ENCODE data around the gene LRRC36.

GRCh38 chr16:67392301-67393059 lies 65.9 kb downstream of the LRRC36 start:
- TF ChIP-seq POLR2A (IDR thresholded peaks at IDR 0.05; ENCODE audit: low read depth, low read length): no peak
- TF ChIP-seq, protein P1, sequence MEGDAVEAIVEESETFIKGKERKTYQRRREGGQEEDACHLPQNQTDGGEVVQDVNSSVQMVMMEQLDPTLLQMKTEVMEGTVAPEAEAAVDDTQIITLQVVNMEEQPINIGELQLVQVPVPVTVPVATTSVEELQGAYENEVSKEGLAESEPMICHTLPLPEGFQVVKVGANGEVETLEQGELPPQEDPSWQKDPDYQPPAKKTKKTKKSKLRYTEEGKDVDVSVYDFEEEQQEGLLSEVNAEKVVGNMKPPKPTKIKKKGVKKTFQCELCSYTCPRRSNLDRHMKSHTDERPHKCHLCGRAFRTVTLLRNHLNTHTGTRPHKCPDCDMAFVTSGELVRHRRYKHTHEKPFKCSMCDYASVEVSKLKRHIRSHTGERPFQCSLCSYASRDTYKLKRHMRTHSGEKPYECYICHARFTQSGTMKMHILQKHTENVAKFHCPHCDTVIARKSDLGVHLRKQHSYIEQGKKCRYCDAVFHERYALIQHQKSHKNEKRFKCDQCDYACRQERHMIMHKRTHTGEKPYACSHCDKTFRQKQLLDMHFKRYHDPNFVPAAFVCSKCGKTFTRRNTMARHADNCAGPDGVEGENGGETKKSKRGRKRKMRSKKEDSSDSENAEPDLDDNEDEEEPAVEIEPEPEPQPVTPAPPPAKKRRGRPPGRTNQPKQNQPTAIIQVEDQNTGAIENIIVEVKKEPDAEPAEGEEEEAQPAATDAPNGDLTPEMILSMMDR (IDR thresholded peaks at IDR 0.05; ENCODE audit: extremely low read depth in 1 of 2, insufficient read depth in 1 of 2, low read depth in 1 of 2, low read length in 2 of 2): no peak
- TF ChIP-seq MAX (IDR thresholded peaks at IDR 0.05; ENCODE audit: insufficient read depth, insufficient read length): no peak
- no peak for TF ChIP-seq POLR2AphosphoS5 (IDR thresholded peaks at IDR 0.05; ENCODE audit: insufficient read depth, low read depth, low read length)
- no peak for TF ChIP-seq JUN (IDR thresholded peaks at IDR 0.05; ENCODE audit: borderline replicate concordance, insufficient read depth, insufficient read length, low read depth)
